Measurements from ENCODE around the gene KL. TPM values are rescaled to one million over a fixed set of nuclear protein-coding genes. Genes with fewer than 3 reads are reported as not detected.

Gene KL
- total RNA-seq, 2 experiments from 2014 or later, result not detected

GRCh38 chr13:33060815-33061214 is 44.6 kb downstream of the KL start:
- ChIA-PET POLR2A (no interaction called here), CTCF (no interaction called here)
- H3K27me3 ChIP-seq (ENCODE audit: control insufficient read depth in 1 of 2, insufficient read depth in 2 of 2, low read length in 2 of 2), result no peaks in the 10 kb centered on the region
- ATAC-seq (ENCODE audit: poor library complexity) (no peak), DNase-seq (no peak)
- Mint-ChIP-seq H3K4me3 (no peak overlapping the region), H3K4me1 (ENCODE audit: low read depth) (no peaks in the 10 kb centered on the region), H3K36me3 (ENCODE audit: low read depth) (no peaks in the 10 kb centered on the region), H3K27ac (no peak overlapping the region), H3K27me3 (peaks cover 8% of the 10 kb centered on the region), H3K9me3 (no peaks in the 10 kb centered on the region)
- TF ChIP-seq, protein P1, sequence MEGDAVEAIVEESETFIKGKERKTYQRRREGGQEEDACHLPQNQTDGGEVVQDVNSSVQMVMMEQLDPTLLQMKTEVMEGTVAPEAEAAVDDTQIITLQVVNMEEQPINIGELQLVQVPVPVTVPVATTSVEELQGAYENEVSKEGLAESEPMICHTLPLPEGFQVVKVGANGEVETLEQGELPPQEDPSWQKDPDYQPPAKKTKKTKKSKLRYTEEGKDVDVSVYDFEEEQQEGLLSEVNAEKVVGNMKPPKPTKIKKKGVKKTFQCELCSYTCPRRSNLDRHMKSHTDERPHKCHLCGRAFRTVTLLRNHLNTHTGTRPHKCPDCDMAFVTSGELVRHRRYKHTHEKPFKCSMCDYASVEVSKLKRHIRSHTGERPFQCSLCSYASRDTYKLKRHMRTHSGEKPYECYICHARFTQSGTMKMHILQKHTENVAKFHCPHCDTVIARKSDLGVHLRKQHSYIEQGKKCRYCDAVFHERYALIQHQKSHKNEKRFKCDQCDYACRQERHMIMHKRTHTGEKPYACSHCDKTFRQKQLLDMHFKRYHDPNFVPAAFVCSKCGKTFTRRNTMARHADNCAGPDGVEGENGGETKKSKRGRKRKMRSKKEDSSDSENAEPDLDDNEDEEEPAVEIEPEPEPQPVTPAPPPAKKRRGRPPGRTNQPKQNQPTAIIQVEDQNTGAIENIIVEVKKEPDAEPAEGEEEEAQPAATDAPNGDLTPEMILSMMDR (IDR thresholded peaks at IDR 0.05), result no peak
- intact Hi-C loops (cut with DNase I, micrococcal nuclease), result no loop called here
- H3K36me3 ChIP-seq (ENCODE audit: insufficient read depth, low read length), result no peaks in the 10 kb centered on the region
- H3K4me3 ChIP-seq (ENCODE audit: low read length), result no peak overlapping the region
- H3K9me3 ChIP-seq (ENCODE audit: control insufficient read depth in 1 of 2, insufficient read depth in 1 of 2, low read length in 2 of 2), result peaks cover 0 to 4% of the 10 kb centered on the region in 2 experiments
- no peaks in the 10 kb centered on the region for H3K4me1 ChIP-seq (ENCODE audit: insufficient read depth, low read length)
- H3K27ac ChIP-seq (ENCODE audit: low read depth in 1 of 2, low read length in 2 of 2), result no peak overlapping the region

GRCh38 chr13:33066329-33066728 is 50.1 kb downstream of the KL start:
- H3K27ac Mint-ChIP-seq, result no peak overlapping the region
- POLR2A ChIA-PET, result no interaction called here

DNA sequence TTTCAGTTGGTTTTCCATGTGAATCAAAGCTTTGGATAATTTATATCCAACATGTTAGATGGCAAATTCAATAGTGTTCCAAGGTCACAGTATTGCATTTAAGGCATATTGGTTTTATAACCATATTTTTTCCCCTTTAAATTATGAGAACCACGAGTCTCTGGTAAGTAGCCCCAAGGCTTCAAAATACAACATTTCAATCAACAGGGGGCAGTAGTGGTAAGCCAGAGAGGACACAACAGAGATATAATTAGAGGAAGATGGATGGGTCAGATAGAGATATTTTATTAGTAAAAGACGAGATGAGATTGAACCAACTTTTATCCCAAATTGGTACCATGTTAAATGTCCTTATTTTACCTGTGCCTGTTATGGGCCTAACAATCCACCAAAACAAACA is 53.1 kb downstream of the KL start:
- no peak overlapping the region for H3K4me3 Mint-ChIP-seq
- CTCF ChIA-PET, result no interaction called here
- H3K27me3 ChIP-seq (ENCODE audit: control insufficient read depth in 1 of 2, insufficient read depth in 2 of 2, low read length in 2 of 2), result peaks cover 0 to 2% of the 10 kb centered on the region in 2 experiments
- no peak for DNase-seq
- H3K9me3 Mint-ChIP-seq, result no peaks in the 10 kb centered on the region
- H3K27ac ChIP-seq (ENCODE audit: low read depth in 1 of 2, low read length in 2 of 2), result no peak overlapping the region
- H3K9me3 ChIP-seq (ENCODE audit: control insufficient read depth in 1 of 2, insufficient read depth in 1 of 2, low read length in 2 of 2), result peaks cover 0 to 5% of the 10 kb centered on the region in 2 experiments
- POLR2A ChIA-PET, result no interaction called here
- TF ChIP-seq, protein P1 (IDR thresholded peaks at IDR 0.05), result no peak
- H3K4me1 Mint-ChIP-seq (ENCODE audit: low read depth), result no peaks in the 10 kb centered on the region
- intact Hi-C loops (cut with DNase I, micrococcal nuclease), result no loop called here
- no peaks in the 10 kb centered on the region for H3K27me3 Mint-ChIP-seq
- no peaks in the 10 kb centered on the region for H3K36me3 Mint-ChIP-seq (ENCODE audit: low read depth)
- H3K4me1 ChIP-seq (ENCODE audit: insufficient read depth, low read length), result no peaks in the 10 kb centered on the region
- no peak for ATAC-seq (ENCODE audit: poor library complexity)
- H3K4me3 ChIP-seq (ENCODE audit: low read length), result no peak overlapping the region
- H3K27ac Mint-ChIP-seq, result no peak overlapping the region
- H3K36me3 ChIP-seq (ENCODE audit: insufficient read depth, low read length), result no peaks in the 10 kb centered on the region

More at GRCh38 chr13:33066329-33066728, 50.1 kb downstream of the KL start:
- H3K4me1 Mint-ChIP-seq (ENCODE audit: low read depth), result no peaks in the 10 kb centered on the region
- intact Hi-C loops (cut with DNase I, micrococcal nuclease), result no loop called here
- peaks cover 3% of the 10 kb centered on the region for H3K27me3 Mint-ChIP-seq
- DNase-seq (no peak), ATAC-seq (ENCODE audit: poor library complexity) (no peak)
- Histone ChIP-seq H3K4me1 (ENCODE audit: insufficient read depth, low read length) (no peaks in the 10 kb centered on the region), H3K27ac (ENCODE audit: low read depth in 1 of 2, low read length in 2 of 2) (no peak overlapping the region), H3K36me3 (ENCODE audit: insufficient read depth, low read length) (no peaks in the 10 kb centered on the region), H3K4me3 (ENCODE audit: low read length) (no peak overlapping the region), H3K27me3 (ENCODE audit: control insufficient read depth in 1 of 2, insufficient read depth in 2 of 2, low read length in 2 of 2) (peaks cover 0 to 2% of the 10 kb centered on the region in 2 experiments), H3K9me3 (ENCODE audit: control insufficient read depth in 1 of 2, insufficient read depth in 1 of 2, low read length in 2 of 2) (peaks cover 0 to 5% of the 10 kb centered on the region in 2 experiments)
- H3K9me3 Mint-ChIP-seq, result no peaks in the 10 kb centered on the region
- no peak overlapping the region for H3K4me3 Mint-ChIP-seq
- TF ChIP-seq, protein P1 (IDR thresholded peaks at IDR 0.05), result no peak
- CTCF ChIA-PET, result no interaction called here
- no peaks in the 10 kb centered on the region for H3K36me3 Mint-ChIP-seq (ENCODE audit: low read depth)
